T follicular helper cell (primary cell): ENCODE data around the gene DHDH.

Experiments
- DNase-seq: peaks from one replicate; pipeline ENCODE4 v3.0.0-alpha.2; 2020; ENCODE audit warnings: low read depth

Gene DHDH

DNA sequence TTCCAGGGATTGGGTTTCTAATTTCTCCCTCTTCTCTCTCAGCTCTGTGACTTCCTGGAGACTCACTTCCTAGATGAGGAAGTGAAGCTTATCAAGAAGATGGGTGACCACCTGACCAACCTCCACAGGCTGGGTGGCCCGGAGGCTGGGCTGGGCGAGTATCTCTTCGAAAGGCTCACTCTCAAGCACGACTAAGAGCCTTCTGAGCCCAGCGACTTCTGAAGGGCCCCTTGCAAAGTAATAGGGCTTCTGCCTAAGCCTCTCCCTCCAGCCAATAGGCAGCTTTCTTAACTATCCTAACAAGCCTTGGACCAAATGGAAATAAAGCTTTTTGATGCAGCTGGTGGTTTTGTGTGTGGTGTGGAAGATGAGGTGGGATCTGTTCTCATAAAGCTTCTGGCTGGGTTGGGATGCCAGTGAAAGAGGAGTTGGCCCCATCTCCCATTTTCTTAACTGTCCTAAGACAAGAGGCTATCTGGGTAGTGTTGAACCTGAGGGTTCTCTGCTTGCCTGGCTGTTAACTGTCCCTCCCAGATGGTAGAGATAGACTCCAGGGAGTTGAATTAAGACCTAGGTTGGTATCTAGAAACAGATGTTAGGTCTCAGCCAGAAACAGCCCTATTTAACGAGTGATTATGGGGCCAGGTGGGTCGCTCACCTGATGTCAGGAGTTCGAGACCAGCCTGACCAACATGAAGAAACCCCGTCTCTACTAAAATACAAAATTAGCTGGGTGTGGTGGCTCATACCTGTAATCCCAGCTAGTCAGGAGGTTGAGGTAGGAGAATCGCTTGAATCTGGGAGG, 33.2 kb downstream of the DHDH start:
- no peak for DNase-seq

DNA sequence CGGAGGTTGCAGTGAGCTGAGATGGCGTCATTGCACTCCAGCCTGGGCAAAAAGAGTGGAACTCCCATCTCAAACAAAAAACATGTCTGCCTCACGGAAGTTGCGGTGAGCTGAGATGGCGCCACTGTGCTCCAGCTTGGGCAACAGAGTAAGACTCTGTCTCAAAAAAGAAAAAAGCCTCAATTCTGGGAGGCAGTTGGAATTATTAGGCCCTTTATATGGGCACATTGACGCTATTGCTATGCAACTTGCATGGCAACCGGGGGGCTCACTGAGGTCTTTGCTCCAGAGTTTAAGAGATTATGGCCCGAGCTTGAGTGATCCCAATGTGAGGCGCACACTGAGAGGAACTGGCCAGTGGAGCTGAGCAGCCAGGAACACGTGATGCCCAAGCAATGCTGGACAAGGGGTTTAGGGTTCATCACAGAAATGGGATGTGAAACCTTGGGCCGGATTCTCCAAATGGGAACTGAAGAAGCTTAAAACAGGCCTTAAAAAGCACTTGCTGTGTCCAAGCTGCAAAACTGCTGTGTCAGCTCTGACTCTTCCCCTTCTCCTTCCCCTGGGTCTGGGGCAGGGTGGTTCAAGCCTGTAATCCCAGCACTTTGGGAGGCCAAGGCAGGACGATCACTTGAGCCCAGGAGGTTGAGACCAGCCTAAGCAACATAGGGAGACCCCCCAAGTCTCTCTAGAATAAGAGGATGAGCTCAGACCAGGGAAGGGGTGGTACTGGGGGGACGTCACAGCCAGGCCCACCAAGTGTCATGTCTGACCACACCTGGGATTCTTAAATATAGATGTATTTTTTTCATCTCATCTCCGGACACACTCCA, 34.1 kb downstream of the DHDH start:
- no peak for DNase-seq

DNA sequence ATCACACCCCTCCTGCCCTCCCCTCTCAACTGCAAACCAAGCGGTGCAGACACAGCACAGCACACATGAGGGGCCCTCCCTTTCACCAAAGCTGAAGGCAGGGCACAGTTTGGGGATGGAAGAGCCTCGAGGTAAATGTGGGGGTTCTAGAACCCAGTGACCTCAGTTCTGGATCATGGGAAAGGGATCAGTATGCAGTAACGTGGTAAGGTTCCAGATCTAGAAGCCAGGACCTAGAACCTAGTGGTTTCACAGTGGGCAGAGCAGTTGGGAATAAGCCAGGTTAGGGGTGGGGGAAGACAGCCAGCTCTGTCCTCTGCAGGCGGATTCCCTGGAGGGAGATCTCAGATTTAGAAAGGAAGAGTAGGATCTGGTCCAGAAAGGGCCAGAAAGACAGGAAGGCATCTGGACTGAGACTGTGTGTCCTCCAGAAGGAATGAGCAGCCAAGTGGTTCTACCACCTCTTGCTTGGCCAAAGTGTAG, 34.7 kb downstream of the DHDH start:
- no peak for DNase-seq

DNA sequence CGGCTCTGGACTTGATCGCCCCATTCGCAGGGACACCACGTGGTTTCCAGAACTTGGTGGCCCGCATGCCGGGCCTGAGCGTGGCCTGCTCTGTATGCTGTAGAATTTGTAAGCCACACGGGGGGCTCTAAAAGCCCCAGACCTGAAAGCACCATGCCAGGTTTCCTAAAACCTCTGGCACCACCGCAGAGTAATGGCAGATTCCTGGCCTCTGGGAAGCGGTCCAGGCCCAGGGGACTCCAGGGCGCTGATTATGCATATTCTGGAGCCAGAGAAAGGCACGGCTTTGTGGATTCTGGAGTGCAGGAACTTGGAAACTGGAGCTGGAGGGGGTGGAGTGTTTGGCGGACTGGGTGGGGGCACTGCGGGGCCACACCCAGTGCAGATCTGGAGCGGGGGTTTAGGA, 35.3 kb downstream of the DHDH start:
- DNase-seq, result no peak

DNA sequence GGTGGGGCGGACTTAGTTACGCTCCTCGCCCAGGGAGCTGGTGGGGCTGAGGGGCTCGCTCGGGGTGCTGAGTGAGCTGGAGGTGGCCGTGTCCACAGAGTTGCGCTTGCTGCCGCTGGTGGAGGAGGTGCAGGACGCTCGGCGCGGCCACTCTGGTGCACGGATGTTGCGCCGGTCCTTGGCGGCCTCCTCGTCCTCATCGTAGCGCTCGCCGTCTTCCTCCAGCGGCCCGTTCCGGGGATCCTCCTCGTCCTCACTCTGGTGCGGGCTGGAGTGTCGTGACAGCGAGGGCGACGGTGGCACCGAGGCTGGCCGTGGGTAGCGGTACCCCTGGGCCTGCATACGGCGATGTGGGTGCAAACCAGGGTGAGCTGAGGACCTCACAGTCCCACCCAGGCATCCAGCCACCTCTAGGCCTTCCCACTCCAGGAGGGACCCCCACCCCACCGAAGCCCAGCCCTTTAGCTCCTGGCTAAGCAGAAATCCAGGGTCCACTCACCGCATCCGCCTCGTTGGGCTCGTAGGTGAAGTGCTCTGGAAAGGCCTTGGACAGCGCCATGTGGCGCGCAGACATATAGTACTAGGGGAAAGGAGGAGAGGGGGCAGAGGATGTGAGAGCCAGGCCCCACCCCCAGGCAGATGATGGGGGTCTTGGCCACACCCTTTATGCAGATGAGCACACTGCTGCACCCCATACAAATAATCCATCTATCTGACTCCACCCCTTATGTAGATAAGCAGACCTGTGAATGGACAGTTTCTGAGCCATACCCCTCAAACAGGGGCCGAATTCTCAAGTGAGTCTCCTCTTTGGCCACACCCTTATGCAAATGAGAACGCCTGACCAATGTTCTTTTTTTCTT, 36.0 kb downstream of the DHDH start:
- no peak for DNase-seq

DNA sequence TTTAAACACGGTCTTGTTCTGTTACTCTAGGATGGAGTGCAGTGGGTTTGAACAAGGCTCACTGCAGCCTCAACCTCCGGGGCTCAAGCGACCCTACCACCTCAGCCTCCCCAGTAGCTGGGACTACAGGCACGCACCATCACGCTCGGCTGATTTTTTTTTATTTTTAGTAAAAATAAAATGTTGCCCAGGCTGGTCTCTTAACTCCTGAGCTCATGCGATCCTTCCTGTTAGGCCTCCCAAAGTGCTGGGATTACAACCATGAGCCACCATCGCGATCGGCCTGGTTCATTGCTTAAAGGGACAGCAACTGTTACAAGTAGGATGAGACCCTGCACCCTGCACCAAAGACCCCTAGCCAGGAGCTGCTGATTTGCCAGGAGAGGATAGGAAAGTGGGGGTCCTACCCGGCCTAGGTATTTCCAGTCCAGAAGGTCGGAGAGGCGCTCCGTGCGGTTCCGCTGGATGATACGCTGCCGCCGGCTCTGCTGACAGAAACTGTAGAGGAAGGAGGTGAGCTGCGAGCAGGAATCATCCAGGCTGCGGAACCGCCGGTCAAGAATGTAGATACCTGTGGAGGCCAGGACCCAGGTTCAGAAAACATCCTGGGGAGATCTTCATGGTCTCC, 36.8 kb downstream of the DHDH start:
- no peak for DNase-seq

DNA sequence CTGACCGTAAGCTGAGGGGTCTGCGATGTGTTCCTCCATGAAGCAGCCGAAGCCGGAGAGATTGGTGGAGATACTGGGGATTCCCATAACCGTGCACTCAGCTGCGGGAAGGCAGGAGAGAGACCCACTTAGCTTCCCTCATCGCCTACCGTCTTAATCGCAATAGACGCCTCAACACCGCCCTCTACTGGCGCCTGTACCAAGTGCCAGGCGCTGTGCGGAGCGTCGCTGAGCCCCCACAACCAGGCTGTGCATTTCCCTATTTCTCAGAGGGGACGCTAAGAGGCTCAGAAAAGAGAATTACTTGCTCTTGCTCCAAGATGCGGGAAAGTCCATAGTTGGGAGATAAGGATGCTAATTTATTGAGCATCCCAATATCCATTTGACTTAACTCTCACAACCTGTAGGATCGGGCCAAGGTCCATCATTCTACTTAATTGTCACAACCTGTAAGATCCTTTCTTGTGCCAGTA, 37.5 kb downstream of the DHDH start:
- peak; percentile 72 for DNase-seq

DNA sequence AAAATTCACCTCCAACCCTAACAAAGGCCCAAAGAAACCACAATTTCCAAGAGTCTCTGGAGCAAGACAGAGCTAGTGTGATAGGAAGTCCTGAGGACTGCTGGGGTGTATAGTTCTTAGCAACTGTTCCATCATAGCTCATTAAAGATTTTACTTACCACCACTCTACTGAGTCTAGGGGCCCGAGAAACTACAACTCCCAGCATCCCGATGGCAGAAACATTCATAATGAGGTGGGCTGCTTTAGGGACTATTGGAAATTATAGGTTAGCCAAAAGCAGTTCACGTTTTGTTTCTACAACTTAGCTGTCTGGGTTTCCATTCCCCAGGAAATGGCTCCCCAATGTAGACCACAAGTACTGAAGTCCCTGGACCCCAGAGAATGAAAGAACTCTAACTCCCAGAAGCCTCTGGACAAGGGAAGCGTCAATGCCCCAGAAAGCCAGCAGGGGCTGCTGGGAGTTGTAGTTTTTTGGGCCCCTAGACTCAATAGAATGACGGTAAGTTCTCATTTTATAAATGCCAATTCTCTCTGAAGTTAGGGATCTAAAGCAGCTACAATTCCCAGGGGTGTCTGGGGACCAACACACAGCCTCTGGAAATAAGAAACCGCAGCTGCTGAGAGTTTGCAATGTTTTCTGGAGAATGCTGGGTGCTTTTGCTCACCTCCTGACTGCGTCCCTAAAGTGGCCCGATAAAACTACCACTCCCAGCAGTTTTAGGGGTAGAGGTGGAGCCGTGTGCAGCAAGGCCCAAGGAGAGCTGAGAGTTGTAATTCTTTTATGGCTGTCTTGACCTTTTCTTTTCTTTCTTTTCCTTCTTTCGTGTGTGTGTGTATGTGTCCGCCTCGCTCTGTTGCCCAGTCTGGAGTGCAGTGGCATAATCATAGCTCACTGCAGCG, 42.7 kb downstream of the DHDH start:
- DNase-seq, result no peak

DNA sequence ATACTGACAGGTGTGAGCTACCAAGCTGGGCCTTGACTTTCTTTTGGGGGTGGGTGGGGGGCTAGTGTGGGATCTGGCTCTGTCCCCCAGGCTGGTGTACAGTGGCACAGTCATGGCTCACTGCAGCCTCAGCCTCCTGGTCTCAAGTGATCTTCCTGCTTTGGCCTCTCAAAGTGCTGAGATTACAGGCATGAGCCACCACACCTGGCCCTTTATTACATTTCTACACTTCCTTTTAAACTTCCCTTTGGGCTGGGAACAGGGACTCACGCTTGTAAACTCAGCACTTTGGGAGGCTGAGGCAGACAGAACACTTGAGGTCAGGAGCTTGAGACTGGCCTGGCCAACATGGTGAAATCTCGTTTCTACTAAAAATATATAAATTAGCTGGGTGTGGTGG, 43.6 kb downstream of the DHDH start:
- no peak for DNase-seq

DNA sequence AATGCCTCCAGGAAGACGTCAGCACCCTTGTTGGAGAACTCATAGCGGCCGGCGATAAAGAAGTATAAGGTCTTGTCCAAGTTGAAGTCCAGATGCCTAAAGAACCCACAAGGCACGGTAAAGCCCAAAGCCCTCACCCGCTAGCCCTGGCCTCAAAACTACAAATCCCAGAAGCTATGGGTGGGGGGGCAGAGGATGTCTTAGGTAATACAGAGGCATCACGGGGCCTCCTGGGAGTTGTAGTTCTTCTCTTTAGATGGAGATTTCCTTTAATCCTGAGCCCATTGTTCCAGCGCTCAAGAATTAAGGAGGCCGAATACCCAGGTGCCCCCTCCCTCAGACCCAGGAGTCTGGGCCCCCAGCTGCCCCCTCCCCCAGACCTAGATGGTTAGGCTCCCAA, 48.8 kb downstream of the DHDH start:
- no peak for DNase-seq

DNA sequence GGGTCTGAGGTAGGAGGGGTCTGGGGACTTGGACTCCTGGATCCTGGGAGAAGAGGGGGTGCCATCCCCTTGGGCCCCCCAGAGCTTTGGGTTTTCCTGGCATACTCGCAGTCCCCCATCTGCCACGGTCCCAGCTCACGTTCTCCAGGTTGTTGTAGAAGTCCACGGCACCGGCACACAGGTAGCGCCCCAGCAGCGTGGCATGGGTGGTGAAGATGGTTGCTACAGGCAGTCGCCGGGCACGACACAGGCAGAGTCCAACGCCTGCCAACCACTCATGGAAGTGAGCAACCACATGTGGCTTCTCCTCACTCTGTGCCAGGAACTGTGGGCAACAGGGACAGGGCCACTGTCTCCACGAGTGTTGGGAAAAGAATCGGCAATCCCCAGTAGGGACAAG, 52.2 kb downstream of the DHDH start:
- no peak for DNase-seq

DNA sequence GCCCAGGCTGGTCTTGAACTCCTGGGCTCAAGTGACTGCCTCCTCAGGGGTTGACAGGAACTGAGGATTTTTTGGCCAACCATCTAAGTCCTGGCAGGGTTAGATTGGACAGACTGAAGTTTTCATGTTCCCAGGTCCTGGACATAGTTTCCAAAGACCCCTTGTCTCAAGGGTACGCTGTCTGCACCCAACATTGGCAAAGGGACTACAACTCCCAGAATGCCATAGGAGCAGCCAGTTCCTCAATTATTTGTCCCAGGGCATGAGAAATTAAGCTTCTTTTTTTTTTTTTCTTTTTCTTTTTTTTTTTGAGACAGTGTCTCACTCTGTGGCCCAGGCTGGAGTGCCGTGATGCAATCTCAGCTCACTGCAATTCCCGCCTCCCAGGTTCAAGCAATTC, 52.7 kb downstream of the DHDH start:
- DNase-seq, result no peak

DNA sequence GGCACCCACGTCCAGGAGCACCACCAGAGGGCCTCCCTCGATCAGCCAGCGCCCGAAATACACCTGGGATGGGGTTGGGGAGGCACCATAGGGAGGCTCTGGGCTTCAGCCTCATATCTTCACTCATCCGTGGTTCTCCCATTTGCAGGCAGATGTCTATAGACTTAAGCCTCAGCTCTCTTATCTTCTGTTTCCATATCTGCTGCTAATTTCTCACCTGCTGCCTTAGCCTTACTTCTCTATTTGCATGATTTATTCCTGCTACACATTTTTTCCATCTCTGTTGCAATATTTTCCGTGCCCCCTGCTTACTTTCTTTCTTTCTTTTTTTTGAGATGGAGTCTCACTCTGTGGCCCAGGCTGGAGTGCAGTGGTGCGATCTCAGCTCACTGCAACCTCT, 53.8 kb downstream of the DHDH start:
- DNase-seq, result no peak

DNA sequence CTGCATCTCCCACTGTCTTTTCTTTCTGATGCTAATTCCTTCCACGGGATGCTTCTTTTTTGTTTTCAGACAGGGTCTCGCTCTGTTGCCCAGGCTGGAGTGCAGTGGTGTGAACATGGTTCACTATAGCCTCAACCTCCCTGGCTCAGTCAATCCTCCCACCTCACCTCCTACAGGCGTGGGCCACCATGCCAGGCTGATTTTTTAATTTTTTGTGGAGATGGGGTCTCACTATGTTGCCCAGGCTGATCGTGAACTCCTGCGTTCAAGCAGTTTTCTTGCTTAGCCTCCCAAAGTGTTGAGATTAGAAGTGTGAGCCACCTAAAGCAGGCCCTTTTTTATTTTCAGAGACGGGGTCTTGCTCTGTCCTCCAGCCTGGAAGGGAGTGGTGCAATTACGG, 54.8 kb downstream of the DHDH start:
- no peak for DNase-seq

DNA sequence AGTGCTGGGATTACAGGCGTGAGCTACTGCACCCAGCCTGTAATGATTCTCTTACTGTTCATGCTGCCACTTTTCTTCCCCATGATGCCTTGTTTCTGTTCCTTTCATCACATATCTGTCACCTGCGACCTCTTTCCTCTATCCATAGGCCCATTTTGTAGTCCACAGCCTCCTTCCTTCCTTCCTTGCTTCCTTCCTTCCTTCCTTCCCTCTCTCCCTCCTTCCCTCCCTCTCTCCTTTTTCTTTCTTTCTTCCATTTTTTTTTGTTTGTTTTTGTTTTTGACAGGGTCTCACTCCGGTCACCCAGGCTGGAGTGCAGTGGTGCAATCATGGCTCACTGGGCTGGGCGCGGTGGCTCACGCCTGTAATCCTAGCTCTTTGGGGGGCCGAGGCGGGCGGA, 55.4 kb downstream of the DHDH start:
- no peak for DNase-seq

DNA sequence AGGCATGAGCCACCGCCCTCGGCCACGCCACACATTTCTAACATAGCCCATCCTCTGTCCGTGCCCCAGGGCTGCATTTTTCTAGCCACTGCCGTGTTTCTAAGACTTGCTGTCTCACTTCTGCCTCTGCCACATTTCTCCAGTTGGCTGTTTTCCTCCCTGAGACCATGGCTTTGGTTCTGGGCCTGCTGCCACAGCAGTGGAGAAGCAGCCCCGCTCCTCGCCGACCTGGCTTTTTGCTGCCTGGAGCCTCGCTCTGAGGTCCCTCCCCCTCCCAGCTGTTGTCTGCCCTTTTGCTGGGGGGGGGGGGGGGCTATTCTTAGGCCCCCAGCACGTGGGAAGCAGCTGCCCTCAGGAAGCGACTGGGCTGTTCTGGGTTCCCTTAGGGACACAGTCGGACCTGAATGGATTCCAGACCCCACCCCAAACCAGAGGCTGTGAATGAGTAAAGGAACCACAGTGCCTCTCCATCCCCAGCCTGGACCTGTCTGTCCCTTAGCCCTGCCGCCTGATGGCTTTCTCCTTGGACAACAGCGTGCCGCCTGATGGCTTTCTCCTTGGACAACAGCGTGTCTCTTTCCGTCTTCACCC, 56.3 kb downstream of the DHDH start:
- DNase-seq, result no peak

DNA sequence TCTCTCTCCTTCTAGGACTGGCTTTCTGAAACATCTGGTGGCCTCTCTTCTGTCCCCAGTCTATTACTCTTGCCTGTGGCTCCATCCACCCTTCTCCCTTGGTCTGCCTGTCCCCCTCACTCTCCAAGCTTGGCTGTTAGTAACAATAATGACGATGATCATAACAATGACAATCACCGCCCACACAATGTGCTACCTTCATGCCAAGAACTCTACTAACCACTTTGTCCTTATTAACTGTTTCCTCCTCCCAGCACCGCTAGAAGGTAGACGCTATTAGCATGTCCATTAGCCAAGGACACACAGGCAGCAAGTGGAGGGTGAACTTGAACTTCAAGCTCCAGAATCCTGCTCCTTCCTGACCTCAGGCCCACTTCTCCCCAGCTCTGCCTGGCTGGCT, 56.9 kb downstream of the DHDH start:
- DNase-seq, result no peak

DNA sequence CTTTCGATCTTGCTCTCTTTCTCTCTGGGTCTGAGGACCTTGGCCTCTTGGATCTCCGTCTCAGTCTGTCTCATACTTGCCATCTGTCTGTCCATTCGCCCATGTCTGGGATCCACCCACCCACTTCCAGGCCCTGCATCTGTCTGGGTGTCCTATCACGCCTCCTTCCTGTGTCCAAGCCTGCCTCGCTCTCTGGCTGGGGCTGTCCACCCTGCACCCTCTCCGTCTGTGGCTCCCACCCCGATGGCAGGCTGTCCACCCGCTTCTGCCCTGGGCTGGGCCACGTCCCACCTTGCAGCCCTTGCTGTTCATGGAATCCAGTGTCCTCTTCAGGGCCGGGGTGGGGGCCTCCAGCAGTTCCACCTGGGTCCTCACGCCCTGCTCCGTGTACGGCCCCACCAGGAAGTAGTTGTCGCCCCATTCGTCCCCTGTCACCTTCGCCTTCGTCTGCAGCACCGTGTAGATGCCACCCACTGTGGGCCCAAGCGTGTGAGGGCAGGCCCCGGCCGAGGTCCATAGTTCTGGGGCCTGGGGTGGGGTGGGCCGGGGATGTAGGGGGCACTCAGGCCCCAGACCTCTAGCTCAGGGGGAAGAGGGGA, 57.6 kb downstream of the DHDH start:
- DNase-seq, result no peak

DNA sequence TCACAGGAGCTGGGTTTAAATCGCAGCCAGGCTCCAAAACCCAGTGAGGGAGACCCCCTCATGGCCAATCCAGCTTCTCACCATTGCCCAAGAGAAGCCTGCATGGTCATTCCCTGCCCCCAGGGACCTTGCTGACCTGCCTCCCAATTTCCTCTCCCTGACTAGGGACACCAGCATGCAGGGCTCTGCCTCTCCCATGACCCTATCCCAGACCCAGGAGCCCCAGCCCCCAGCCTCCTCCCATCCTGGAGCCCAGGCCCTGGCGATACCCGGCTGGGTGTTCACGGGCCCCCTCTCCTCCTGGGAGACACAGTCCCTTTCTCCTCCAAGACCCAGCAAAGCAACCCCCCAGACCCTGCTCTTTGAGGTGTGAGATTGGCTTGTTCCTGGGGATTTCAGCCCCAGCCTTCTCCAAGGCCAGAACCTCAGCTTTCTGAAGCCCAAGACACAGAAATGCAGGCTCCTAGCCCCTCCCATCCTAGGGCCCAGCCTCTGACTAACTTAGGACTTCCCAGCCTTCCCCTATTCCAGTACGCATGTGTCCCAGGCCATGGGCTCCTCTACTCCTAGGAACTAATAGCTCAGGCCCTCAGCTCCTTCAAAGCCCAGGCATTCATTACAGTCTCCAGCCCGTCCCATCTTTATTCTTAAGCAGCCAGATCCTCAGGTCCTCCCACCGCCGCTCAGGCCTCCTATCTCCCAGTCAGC, 58.5 kb downstream of the DHDH start:
- DNase-seq, result no peak
